HCT116 (cell line): ENCODE results near the gene BRICD5. TPM values are rescaled to one million over a fixed set of nuclear protein-coding genes. Genes with fewer than 3 reads are reported as not detected.

Experiments used
- ATAC-seq: fragments of 200-7000 bp; cut with Tn5 transposase; 2 replicates; pipeline ENCODE4 v1.9.1; 2020; ENCODE audit warnings: mild to moderate bottlenecking, moderate library complexity
- BruUV-seq: library from RNA; stranded (reverse); fragments of 400-500 nt; replicated peaks from 2 replicates; lab custom pipeline; 2021; lab: Mats Ljungman, UMichigan
- CTCF ChIA-PET: fragments of 300-600 bp; sonication (Branson Sonifier 250); formaldehyde crosslinking; loops from one replicate; lab custom pipeline; 2021; ENCODE audit warnings: antibody characterized with exemption; lab: Charles Lee
- POLR2A ChIA-PET: fragments of 300-600, 350-600 bp; sonication (Branson Sonifier 250); formaldehyde crosslinking; loops from one replicate; lab custom pipeline; 2021; ENCODE audit warnings: antibody characterized with exemption; lab: Charles Lee
- RAD21 ChIA-PET, 2 experiments: fragments of 300-600 bp; sonication (Branson Sonifier 250); formaldehyde crosslinking; loops; one replicate each; lab custom pipeline; 2023; ENCODE audit warnings: low total read pairs in 2 of 2; ENCODE audit not compliant: uncharacterized antibody in 2 of 2, unreplicated experiment in 2 of 2, low non-redundant PET in 1 of 2; lab: Charles Lee
- DNase-seq: peaks from one replicate; pipeline ENCODE4 v3.0.0-alpha.2; 2010; ENCODE audit warnings: low read depth, low spot score
- H2AFZ ChIP-seq: fragments of 200-600 bp; shearing (Covaris generic), sonication (generic); 2 replicates; pipeline ENCODE4 v1.6.1; 2017; ENCODE audit warnings: low read depth, mixed run types, mixed read lengths, antibody characterized with exemption, low read length; ENCODE audit not compliant: poor library complexity, severe bottlenecking
- H3K27ac ChIP-seq: 2 replicates; pipeline ENCODE4 v1.5.1; 2012; ENCODE audit warnings: low read depth, low read length
- H3K27me3 ChIP-seq: fragments of 200-600 bp; sonication (generic); 2 replicates; pipeline ENCODE4 v1.6.1; 2016; ENCODE audit warnings: mixed run types, low read length, mixed read lengths; ENCODE audit not compliant: insufficient read depth
- H3K36me3 ChIP-seq, 2 experiments: fragments of 200-500 bp in 1 of 2; fragments of 200-600 bp in 1 of 2; sonication (Bioruptor generic) in 1 of 2; sonication (generic) in 1 of 2; 2 replicates each; pipeline versions ENCODE4 v1.5.1 to v1.6.1; 2014 to 2016; ENCODE audit warnings: low read length in 2 of 2, inconsistent platforms in 1 of 2, mixed read lengths in 1 of 2, mixed run types in 1 of 2; ENCODE audit not compliant: insufficient read depth in 2 of 2, control insufficient read depth in 1 of 2
- H3K4me1 ChIP-seq, 2 experiments: fragments of 200-600 bp in 1 of 2; sonication (generic) in 1 of 2; 2 replicates each; pipeline versions ENCODE4 v1.5.1 to v1.6.1; 2012 to 2017; ENCODE audit warnings: low read length in 2 of 2, inconsistent platforms in 1 of 2, mild to moderate bottlenecking in 1 of 2, mixed read lengths in 1 of 2, mixed run types in 1 of 2, moderate library complexity in 1 of 2; ENCODE audit not compliant: insufficient read depth in 2 of 2, control insufficient read depth in 1 of 2
- H3K4me2 ChIP-seq: fragments of 200-600 bp; sonication (generic); 2 replicates; pipeline ENCODE4 v1.6.1; 2017; ENCODE audit warnings: mixed run types, low read length, mixed read lengths
- H3K4me3 ChIP-seq, 2 experiments: fragments of 200-600 bp in 1 of 2; sonication (generic) in 1 of 2; replicated peaks in 1 of 2; 2 replicates each; pipeline ENCODE4 v1.5.1; 2011 to 2016; ENCODE audit warnings: low read length in 2 of 2, control low read depth in 1 of 2, low read depth in 1 of 2, mild to moderate bottlenecking in 1 of 2, mixed read lengths in 1 of 2, mixed run types in 1 of 2
- H3K79me2 ChIP-seq: fragments of 200-600 bp; sonication (generic); 2 replicates; pipeline ENCODE4 v1.6.1; 2017; ENCODE audit warnings: mild to moderate bottlenecking, mixed run types, low read length, moderate library complexity, mixed read lengths; ENCODE audit not compliant: insufficient read depth
- H3K9ac ChIP-seq: fragments of 200-600 bp; sonication (generic); 2 replicates; pipeline ENCODE4 v1.6.1; 2016; ENCODE audit warnings: low read length, mixed read lengths
- H3K9me2 ChIP-seq: fragments of 200-600 bp; sonication (generic), shearing (Covaris generic); 2 replicates; pipeline ENCODE4 v1.6.1; 2017; ENCODE audit warnings: mixed run types, mild to moderate bottlenecking, moderate library complexity; ENCODE audit not compliant: insufficient read depth
- H3K9me3 ChIP-seq, 2 experiments: fragments of 200-500 bp in 1 of 2; fragments of 200-600 bp in 1 of 2; sonication (Bioruptor generic) in 1 of 2; sonication (generic) in 1 of 2; 2 replicates each; pipeline ENCODE4 v1.6.1; 2014 to 2017; ENCODE audit warnings: low read length in 2 of 2, mixed read lengths in 2 of 2, inconsistent platforms in 1 of 2, low read depth in 1 of 2, mild to moderate bottlenecking in 1 of 2, mixed run types in 1 of 2, moderate library complexity in 1 of 2; ENCODE audit not compliant: control insufficient read depth in 1 of 2, insufficient read depth in 1 of 2
- H4K20me1 ChIP-seq: fragments of 200-600 bp; sonication (generic), shearing (Covaris generic); 2 replicates; pipeline ENCODE4 v1.6.1; 2017; ENCODE audit warnings: mixed run types, mild to moderate bottlenecking, moderate library complexity; ENCODE audit not compliant: insufficient read depth
- CBX3 ChIP-seq: IDR thresholded peaks from 2 replicates; pipeline ENCODE4 v1.6.1; 2012; ENCODE audit warnings: low read depth
- CTCF ChIP-seq, 3 experiments: fragments of 200-600 bp in 1 of 3; sonication (generic) in 1 of 3; IDR thresholded peaks in 2 of 3; conservative IDR thresholded peaks in 1 of 3; 2 replicates each; pipeline ENCODE4 v1.5.1; 2012 to 2017; ENCODE audit warnings: low read depth in 2 of 3, low read length in 2 of 3, antibody characterized with exemption in 1 of 3, borderline replicate concordance in 1 of 3, control low read depth in 1 of 3, mild to moderate bottlenecking in 1 of 3, mixed read lengths in 1 of 3, mixed run types in 1 of 3, moderate library complexity in 1 of 3; ENCODE audit not compliant: insufficient read depth in 1 of 3
- EGR1 ChIP-seq: IDR thresholded peaks from 2 replicates; pipeline ENCODE4 v1.6.1; 2012; ENCODE audit warnings: low read depth
- ELF1 ChIP-seq: IDR thresholded peaks from 2 replicates; pipeline ENCODE4 v1.6.1; 2012; ENCODE audit warnings: low read depth, borderline replicate concordance
- FOSL1 ChIP-seq: IDR thresholded peaks from 2 replicates; pipeline ENCODE4 v1.6.1; 2012; ENCODE audit warnings: low read depth
- POLR2AphosphoS5 ChIP-seq: IDR thresholded peaks from 2 replicates; pipeline ENCODE4 v1.6.1; 2011; ENCODE audit warnings: mild to moderate bottlenecking, low read depth, low read length, moderate library complexity
- SIN3A ChIP-seq: IDR thresholded peaks from 2 replicates; pipeline ENCODE4 v1.6.1; 2012; ENCODE audit warnings: low read depth
- SP1 ChIP-seq: IDR thresholded peaks from 2 replicates; pipeline ENCODE4 v1.6.1; 2012; ENCODE audit warnings: low read depth
- SRF ChIP-seq: IDR thresholded peaks from 2 replicates; pipeline ENCODE4 v1.6.1; 2012; ENCODE audit warnings: low read depth
- intact Hi-C: fragments of 100-400 bp; cut with micrococcal nuclease; formaldehyde crosslinking; loops from 2 replicates; pipeline ENCODE4 v1.10.0; 2022
- total RNA-seq: library from RNA; stranded (reverse); gene quantifications from one replicate; pipeline ENCODE4 v1.2.1, GENCODE V29; 2021; ENCODE audit not compliant: unreplicated experiment
- TF ChIP-seq, protein P1 (sequence below): IDR thresholded peaks from 2 replicates; pipeline ENCODE4 v1.6.1; 2012
- TF ChIP-seq, protein P2 (sequence below): IDR thresholded peaks from 2 replicates; pipeline ENCODE4 v1.6.1; 2012; ENCODE audit warnings: low read depth
- TF ChIP-seq, protein P3 (sequence below): IDR thresholded peaks from 2 replicates; pipeline ENCODE4 v1.6.1; 2012

Gene BRICD5
- total RNA-seq, 1 experiment from 2014 or later = 9.8 TPM

GRCh38 chr16:2238150-2238837 is 27.6 kb upstream of the BRICD5 start:
- H3K27ac ChIP-seq = no peak overlapping the region; the same call in 1 of the 2 replicates
- H3K9me3 ChIP-seq = no peaks in the 10 kb centered on the region
- TF ChIP-seq POLR2AphosphoS5 (no peak), SIN3A (no peak; the same call in 1 of the 2 replicates), CBX3 (no peak), FOSL1 (no peak), SP1 (no peak), EGR1 (no peak), CTCF (IDR thresholded peaks at IDR 0.05 in 2 of 3, conservative IDR thresholded peaks at IDR 0.05 in 1 of 3; ENCODE audit: borderline replicate concordance in 1 of 3, insufficient read depth in 1 of 3, low read depth in 2 of 3, low read length in 2 of 3) (no peak), SRF (no peak), ELF1 (no peak)
- TF ChIP-seq, protein P1, sequence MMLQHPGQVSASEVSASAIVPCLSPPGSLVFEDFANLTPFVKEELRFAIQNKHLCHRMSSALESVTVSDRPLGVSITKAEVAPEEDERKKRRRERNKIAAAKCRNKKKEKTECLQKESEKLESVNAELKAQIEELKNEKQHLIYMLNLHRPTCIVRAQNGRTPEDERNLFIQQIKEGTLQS = no peak
- TF ChIP-seq, protein P2, sequence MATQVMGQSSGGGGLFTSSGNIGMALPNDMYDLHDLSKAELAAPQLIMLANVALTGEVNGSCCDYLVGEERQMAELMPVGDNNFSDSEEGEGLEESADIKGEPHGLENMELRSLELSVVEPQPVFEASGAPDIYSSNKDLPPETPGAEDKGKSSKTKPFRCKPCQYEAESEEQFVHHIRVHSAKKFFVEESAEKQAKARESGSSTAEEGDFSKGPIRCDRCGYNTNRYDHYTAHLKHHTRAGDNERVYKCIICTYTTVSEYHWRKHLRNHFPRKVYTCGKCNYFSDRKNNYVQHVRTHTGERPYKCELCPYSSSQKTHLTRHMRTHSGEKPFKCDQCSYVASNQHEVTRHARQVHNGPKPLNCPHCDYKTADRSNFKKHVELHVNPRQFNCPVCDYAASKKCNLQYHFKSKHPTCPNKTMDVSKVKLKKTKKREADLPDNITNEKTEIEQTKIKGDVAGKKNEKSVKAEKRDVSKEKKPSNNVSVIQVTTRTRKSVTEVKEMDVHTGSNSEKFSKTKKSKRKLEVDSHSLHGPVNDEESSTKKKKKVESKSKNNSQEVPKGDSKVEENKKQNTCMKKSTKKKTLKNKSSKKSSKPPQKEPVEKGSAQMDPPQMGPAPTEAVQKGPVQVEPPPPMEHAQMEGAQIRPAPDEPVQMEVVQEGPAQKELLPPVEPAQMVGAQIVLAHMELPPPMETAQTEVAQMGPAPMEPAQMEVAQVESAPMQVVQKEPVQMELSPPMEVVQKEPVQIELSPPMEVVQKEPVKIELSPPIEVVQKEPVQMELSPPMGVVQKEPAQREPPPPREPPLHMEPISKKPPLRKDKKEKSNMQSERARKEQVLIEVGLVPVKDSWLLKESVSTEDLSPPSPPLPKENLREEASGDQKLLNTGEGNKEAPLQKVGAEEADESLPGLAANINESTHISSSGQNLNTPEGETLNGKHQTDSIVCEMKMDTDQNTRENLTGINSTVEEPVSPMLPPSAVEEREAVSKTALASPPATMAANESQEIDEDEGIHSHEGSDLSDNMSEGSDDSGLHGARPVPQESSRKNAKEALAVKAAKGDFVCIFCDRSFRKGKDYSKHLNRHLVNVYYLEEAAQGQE = no peak
- TF ChIP-seq, protein P3, sequence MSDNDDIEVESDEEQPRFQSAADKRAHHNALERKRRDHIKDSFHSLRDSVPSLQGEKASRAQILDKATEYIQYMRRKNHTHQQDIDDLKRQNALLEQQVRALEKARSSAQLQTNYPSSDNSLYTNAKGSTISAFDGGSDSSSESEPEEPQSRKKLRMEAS = no peak
- no peaks in the 10 kb centered on the region for H3K27me3 ChIP-seq
- no peak overlapping the region for H3K4me2 ChIP-seq
- H3K79me2 ChIP-seq = peaks cover 2% of the 10 kb centered on the region; the same call in 1 of the 2 replicates
- no peaks in the 10 kb centered on the region for H3K9me2 ChIP-seq
- no peak overlapping the region for H3K4me3 ChIP-seq
- H4K20me1 ChIP-seq = no peaks in the 10 kb centered on the region
- peaks cover 4 to 15% of the 10 kb centered on the region in 2 experiments; a peak in 2 of 4 replicates for H3K36me3 ChIP-seq
- peaks cover 0 to 14% of the 10 kb centered on the region in 2 experiments; a peak in 3 of 4 replicates for H3K4me1 ChIP-seq
- H3K9ac ChIP-seq = no peak overlapping the region
- ChIA-PET CTCF (no interaction called here), RAD21 (interaction anchor here in 1 of 2 experiments (0.8 kb wide), 1 partner anchor 43 kb away, joined by 3 read pairs; no protein-coding TSS in a partner anchor), POLR2A (interaction anchor here (1.2 to 1.5 kb wide), 2 partner anchors 12 to 13 kb away, joined by 6 to 8 read pairs; partner anchors contain the start of gene ECI1)
- DNase-seq (no peak), ATAC-seq (peak; percentile 14)
- intact Hi-C loops = no loop called here
- BruUV-seq = no TSS peak
- no peak overlapping the region for H2AFZ ChIP-seq
